HL-60 (cell line): ENCODE measurements around the gene UBP1.
"Not testable (repeated sequence)": the region's sequence is repeated elsewhere in the genome, so short reads cannot be mapped to it uniquely, and the experiment has no call there.

Experiments used
- DNase-seq, 2 experiments: peaks; one replicate each; pipeline ENCODE4 v3.0.0-alpha.2; 2010 to 2020; ENCODE audit warnings: low read depth in 1 of 2, low spot score in 1 of 2
- H3K27ac ChIP-seq: fragments of 250-450 bp; sonication (Bioruptor Pico); replicated peaks from 2 replicates; pipeline ENCODE4 v1.5.1; 2020; ENCODE audit warnings: mild to moderate bottlenecking, moderate library complexity
- H3K27me3 ChIP-seq: fragments of 250-450 bp; sonication (Bioruptor Pico); 2 replicates; pipeline ENCODE4 v1.5.1; 2021; ENCODE audit warnings: mild to moderate bottlenecking, moderate library complexity; ENCODE audit not compliant: insufficient read depth, poor library complexity, severe bottlenecking
- H3K4me3 ChIP-seq: replicated peaks from 2 replicates; pipeline ENCODE4 v1.5.1; 2011; ENCODE audit warnings: mild to moderate bottlenecking, control low read depth, low read length; ENCODE audit not compliant: insufficient read depth
- GABPA ChIP-seq: IDR thresholded peaks from 2 replicates; pipeline ENCODE4 v1.6.1; 2012; ENCODE audit warnings: low read depth
- POLR2AphosphoS5 ChIP-seq: IDR thresholded peaks from 2 replicates; pipeline ENCODE4 v1.6.1; 2012; ENCODE audit warnings: low read depth
- SPI1 ChIP-seq: IDR thresholded peaks from 2 replicates; pipeline ENCODE4 v1.6.1; 2012; ENCODE audit warnings: low read depth, mild to moderate bottlenecking, borderline replicate concordance
- TF ChIP-seq, protein P1 (sequence below): IDR thresholded peaks from one replicate; pipeline ENCODE4 v1.5.1; 2011; ENCODE audit warnings: low read length, control low read depth, inconsistent platforms; ENCODE audit not compliant: insufficient read depth
- TF ChIP-seq, protein P2 (sequence below): IDR thresholded peaks from 2 replicates; pipeline ENCODE4 v1.6.1; 2012; ENCODE audit warnings: low read depth; ENCODE audit not compliant: insufficient replicate concordance

UBP1 gene

DNA sequence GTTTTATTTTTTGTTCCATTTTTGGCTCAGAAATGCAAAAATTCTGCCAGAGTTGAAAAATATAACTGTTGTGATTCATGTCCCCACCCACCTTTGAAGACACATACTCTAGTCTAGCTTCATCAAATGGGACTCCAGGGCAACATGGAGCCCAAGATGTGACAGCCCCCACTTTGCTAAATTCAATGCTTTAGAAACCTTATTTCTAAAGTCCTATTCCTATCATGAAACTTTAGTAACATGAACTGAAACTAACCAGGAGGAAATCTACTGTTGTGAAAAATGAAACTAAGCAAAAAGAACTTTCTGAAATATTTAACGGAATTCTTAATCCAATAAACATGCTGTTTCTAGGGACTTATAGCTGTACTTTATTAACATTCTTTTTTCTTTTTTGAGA lies 20.3 kb downstream of the UBP1 start:
- Histone ChIP-seq H3K4me3 (no peak overlapping the region), H3K27ac (no peak overlapping the region), H3K27me3 (no peaks in the 10 kb centered on the region)
- no peak for TF ChIP-seq SPI1
- DNase-seq, result no peak

GRCh38 chr3:33417066-33417673 lies 23.0 kb downstream of the UBP1 start:
- no peak overlapping the region for H3K4me3 ChIP-seq
- no peak for DNase-seq
- TF ChIP-seq, protein P1, sequence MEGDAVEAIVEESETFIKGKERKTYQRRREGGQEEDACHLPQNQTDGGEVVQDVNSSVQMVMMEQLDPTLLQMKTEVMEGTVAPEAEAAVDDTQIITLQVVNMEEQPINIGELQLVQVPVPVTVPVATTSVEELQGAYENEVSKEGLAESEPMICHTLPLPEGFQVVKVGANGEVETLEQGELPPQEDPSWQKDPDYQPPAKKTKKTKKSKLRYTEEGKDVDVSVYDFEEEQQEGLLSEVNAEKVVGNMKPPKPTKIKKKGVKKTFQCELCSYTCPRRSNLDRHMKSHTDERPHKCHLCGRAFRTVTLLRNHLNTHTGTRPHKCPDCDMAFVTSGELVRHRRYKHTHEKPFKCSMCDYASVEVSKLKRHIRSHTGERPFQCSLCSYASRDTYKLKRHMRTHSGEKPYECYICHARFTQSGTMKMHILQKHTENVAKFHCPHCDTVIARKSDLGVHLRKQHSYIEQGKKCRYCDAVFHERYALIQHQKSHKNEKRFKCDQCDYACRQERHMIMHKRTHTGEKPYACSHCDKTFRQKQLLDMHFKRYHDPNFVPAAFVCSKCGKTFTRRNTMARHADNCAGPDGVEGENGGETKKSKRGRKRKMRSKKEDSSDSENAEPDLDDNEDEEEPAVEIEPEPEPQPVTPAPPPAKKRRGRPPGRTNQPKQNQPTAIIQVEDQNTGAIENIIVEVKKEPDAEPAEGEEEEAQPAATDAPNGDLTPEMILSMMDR, result no peak
- TF ChIP-seq GABPA (no peak), SPI1 (no peak), POLR2AphosphoS5 (no peak)
- TF ChIP-seq, protein P2, sequence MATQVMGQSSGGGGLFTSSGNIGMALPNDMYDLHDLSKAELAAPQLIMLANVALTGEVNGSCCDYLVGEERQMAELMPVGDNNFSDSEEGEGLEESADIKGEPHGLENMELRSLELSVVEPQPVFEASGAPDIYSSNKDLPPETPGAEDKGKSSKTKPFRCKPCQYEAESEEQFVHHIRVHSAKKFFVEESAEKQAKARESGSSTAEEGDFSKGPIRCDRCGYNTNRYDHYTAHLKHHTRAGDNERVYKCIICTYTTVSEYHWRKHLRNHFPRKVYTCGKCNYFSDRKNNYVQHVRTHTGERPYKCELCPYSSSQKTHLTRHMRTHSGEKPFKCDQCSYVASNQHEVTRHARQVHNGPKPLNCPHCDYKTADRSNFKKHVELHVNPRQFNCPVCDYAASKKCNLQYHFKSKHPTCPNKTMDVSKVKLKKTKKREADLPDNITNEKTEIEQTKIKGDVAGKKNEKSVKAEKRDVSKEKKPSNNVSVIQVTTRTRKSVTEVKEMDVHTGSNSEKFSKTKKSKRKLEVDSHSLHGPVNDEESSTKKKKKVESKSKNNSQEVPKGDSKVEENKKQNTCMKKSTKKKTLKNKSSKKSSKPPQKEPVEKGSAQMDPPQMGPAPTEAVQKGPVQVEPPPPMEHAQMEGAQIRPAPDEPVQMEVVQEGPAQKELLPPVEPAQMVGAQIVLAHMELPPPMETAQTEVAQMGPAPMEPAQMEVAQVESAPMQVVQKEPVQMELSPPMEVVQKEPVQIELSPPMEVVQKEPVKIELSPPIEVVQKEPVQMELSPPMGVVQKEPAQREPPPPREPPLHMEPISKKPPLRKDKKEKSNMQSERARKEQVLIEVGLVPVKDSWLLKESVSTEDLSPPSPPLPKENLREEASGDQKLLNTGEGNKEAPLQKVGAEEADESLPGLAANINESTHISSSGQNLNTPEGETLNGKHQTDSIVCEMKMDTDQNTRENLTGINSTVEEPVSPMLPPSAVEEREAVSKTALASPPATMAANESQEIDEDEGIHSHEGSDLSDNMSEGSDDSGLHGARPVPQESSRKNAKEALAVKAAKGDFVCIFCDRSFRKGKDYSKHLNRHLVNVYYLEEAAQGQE, result no peak
- H3K27ac ChIP-seq, result no peak overlapping the region
- no peaks in the 10 kb centered on the region for H3K27me3 ChIP-seq

- DNase-seq, H3K27ac ChIP-seq, H3K4me3 ChIP-seq, H3K27me3 ChIP-seq: not testable (repeated sequence)
Observed at GRCh38 chr3:33410816-33411215, 29.4 kb downstream of the UBP1 start.

- Histone ChIP-seq H3K27me3 (no peaks in the 10 kb centered on the region), H3K27ac (no peak overlapping the region), H3K4me3 (no peak overlapping the region)
- TF ChIP-seq, protein P2, result no peak
- no peak for TF ChIP-seq POLR2AphosphoS5
- no peak for TF ChIP-seq SPI1
- TF ChIP-seq GABPA, result no peak
- TF ChIP-seq, protein P1, result no peak
- no peak for DNase-seq
Observed at GRCh38 chr3:33403756-33404155, 36.4 kb downstream of the UBP1 start.

- Histone ChIP-seq H3K27me3 (no peaks in the 10 kb centered on the region), H3K4me3 (no peak overlapping the region), H3K27ac (no peak overlapping the region)
- TF ChIP-seq GABPA (no peak), POLR2AphosphoS5 (no peak), SPI1 (no peak)
- TF ChIP-seq, protein P1, result no peak
- TF ChIP-seq, protein P2, result no peak
- DNase-seq, result no peak
Observed at GRCh38 chr3:33402936-33403335, 37.3 kb downstream of the UBP1 start.
